GM12873 (cell line): Measurements from ENCODE around the gene KITLG.

Source experiments
- TF ChIP-seq, protein P1 (sequence below): IDR thresholded peaks from 2 replicates; pipeline ENCODE4 v1.5.1; 2012; ENCODE audit warnings: low read depth, mild to moderate bottlenecking, moderate library complexity, low read length, control low read depth; ENCODE audit not compliant: insufficient read depth; ENCODE audit errors: missing control alignments

The KITLG gene

GRCh38 chr12:88552610-88553079, 27.6 kb downstream of the KITLG start:
- TF ChIP-seq, protein P1, sequence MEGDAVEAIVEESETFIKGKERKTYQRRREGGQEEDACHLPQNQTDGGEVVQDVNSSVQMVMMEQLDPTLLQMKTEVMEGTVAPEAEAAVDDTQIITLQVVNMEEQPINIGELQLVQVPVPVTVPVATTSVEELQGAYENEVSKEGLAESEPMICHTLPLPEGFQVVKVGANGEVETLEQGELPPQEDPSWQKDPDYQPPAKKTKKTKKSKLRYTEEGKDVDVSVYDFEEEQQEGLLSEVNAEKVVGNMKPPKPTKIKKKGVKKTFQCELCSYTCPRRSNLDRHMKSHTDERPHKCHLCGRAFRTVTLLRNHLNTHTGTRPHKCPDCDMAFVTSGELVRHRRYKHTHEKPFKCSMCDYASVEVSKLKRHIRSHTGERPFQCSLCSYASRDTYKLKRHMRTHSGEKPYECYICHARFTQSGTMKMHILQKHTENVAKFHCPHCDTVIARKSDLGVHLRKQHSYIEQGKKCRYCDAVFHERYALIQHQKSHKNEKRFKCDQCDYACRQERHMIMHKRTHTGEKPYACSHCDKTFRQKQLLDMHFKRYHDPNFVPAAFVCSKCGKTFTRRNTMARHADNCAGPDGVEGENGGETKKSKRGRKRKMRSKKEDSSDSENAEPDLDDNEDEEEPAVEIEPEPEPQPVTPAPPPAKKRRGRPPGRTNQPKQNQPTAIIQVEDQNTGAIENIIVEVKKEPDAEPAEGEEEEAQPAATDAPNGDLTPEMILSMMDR = no peak

DNA sequence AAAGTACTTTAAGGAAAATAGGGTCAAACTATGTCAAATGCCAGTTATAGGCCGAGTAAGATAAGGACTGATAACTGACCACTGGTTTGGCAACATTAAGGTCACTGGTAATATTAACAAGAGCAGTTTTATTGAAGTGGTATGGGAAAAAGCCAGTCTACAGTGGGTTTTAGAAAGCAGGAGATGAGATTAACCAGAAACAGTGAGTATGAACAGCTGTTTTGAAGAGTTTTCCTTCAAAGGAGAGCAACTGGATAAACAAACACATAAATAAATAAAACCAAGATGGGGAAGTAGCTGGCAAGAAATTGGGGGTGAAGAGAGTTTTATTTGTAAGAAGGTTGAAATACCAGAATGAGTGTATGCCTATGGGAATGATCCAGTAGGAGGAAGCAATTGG, 30.3 kb downstream of the KITLG start:
- TF ChIP-seq, protein P1 = no peak

DNA sequence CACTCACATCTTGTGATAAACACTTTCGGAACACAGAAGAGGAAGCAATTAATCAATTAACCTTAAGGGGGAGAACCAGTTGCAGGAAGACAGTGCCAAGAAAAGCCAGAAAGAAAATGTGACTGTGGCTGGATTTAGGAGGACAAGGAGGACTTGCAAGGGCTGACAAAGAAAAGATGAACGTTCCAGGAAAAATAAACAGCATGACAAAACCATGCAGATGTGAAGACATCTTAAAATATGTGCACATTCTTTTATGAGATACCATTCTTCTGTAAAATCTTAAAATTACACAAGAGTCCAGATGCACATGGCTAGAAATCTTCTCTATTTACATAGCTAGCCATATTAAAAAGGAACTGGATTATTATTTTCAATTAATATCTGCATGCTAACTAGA, 33.4 kb downstream of the KITLG start:
- TF ChIP-seq, protein P1 = no peak

DNA sequence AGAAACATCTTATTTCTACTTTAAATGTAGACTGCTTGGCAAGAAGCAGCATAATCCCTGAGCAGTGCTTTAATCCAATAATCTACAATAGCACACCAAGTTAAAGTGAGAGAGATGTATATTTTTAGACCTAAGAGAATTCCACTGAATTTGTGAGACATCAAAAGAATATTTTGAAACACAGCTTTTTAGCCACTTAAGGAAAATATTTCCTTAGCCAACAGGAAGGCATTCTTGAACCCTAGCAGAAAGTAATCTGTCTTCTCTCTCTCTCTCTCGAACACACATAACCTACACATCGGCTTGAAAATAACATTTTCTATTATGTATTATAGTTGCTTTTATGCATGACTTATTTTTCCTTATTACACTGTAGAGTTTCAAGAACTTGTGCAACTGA, 34.0 kb downstream of the KITLG start:
- TF ChIP-seq, protein P1 = no peak

- TF ChIP-seq, protein P1 = no peak
Observed at GRCh38 chr12:88544991-88545980, 35.0 kb downstream of the KITLG start.

DNA sequence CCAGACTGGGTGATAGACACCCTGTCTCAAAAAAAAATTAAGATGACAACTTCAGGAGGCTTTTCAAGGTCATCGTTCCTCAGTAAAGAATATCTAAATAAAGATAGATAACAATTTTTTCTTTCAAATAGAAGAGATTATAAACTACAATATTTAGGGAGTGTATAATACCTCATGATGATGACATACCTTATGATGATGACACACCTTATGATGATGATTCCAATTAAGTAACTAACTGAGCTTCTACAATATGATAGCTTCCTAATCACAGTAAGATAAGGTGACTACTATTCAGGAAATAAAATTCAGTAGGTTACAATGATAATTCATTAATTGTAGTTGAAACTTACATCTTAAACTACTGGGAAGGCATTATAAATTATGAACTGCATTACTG, 40.4 kb downstream of the KITLG start:
- TF ChIP-seq, protein P1 = no peak

DNA sequence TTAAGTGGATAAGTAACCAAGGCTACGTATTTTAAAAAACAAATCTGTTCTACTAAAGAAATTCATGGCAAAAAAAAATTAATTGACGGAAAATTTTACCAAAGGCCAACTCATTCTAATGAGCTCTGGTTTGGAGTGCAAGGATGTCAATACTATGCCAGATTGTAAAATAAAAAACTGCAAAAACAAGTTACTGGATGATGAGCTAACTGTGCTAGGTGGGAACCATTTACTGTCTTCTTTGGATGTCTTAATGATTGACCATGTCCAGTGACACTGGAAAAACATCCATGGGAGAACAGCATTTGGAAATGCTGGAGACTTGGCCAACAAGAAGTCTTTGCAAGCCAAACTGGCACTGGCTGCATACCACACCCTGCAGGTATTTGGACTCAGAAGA, 41.6 kb downstream of the KITLG start:
- TF ChIP-seq, protein P1 = no peak
